BJ (cell line): ENCODE measurements around the gene CTNNBIP1. TPM values are rescaled to one million over a fixed set of nuclear protein-coding genes. Genes with fewer than 3 reads are reported as not detected.

Source experiments
- CTCF ChIA-PET: fragments of 350-600 bp; formaldehyde crosslinking; extraction: SDS; loops from one replicate; lab custom pipeline; 2021; ENCODE audit warnings: antibody characterized with exemption, inconsistent platforms; lab: Yijun Ruan, JAX
- POLR2A ChIA-PET: fragments of 300-600 bp; sonication (Branson Sonifier 250); formaldehyde crosslinking; extraction: SDS; loops from one replicate; lab custom pipeline; 2021; ENCODE audit warnings: antibody characterized with exemption; lab: Charles Lee
- DNase-seq: peaks from one replicate; pipeline ENCODE4 v3.0.0-alpha.2; 2011; ENCODE audit warnings: low read depth
- H3K27me3 ChIP-seq: 2 replicates; pipeline ENCODE4 v1.6.0; 2011; ENCODE audit warnings: low read length; ENCODE audit not compliant: control insufficient read depth, insufficient read depth
- H3K36me3 ChIP-seq: 2 replicates; pipeline ENCODE4 v1.5.1; 2011; ENCODE audit warnings: low read length; ENCODE audit not compliant: control insufficient read depth, insufficient read depth
- H3K4me3 ChIP-seq: 2 replicates; pipeline ENCODE4 v1.5.1; 2011; ENCODE audit warnings: low read depth, mild to moderate bottlenecking, control low read depth, low read length
- CTCF ChIP-seq: IDR thresholded peaks from 2 replicates; pipeline ENCODE4 v1.5.1; 2011; ENCODE audit warnings: low read depth, mild to moderate bottlenecking, control low read depth, inconsistent platforms, low read length, moderate library complexity; ENCODE audit not compliant: insufficient read depth
- polyA plus RNA-seq: library from polyadenylated mRNA; depleted of rRNA; stranded (reverse); fragments of >200 nt; gene quantifications from 2 replicates; pipeline ENCODE4 v1.2.3, GENCODE V29; 2011

CTNNBIP1 gene
- polyA plus RNA-seq, 1 experiment, result 25.5 TPM

DNA sequence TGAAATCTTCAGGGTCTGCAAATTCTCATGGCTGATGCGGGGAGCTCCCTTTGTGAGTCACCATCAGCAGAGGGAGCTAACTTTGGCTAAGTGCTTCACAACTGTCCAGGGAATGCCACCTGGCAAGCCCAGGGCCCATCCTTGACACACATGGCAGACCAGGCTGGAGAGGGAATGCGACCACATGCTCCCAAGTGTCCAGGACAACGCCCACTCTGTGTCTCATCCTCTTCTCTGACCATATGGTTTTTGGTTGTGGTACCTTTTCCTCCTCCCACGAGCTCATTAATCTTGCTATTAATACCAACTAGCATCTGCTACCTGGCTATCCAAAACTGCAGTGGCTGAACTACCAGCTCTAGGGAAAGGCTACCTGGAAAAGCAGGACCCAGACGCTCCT lies 49.2 kb downstream of the CTNNBIP1 start:
- no peak for TF ChIP-seq CTCF
- ChIA-PET CTCF (interaction anchor here (0.7 to 4.3 kb wide), 5 partner anchors 12 to 234 kb away, joined by 3 to 22 read pairs (median 9); no protein-coding TSS in a partner anchor), POLR2A (no interaction called here)
- Histone ChIP-seq H3K27me3 (no peaks in the 10 kb centered on the region), H3K4me3 (no peak overlapping the region), H3K36me3 (no peaks in the 10 kb centered on the region)
- no peak for DNase-seq

DNA sequence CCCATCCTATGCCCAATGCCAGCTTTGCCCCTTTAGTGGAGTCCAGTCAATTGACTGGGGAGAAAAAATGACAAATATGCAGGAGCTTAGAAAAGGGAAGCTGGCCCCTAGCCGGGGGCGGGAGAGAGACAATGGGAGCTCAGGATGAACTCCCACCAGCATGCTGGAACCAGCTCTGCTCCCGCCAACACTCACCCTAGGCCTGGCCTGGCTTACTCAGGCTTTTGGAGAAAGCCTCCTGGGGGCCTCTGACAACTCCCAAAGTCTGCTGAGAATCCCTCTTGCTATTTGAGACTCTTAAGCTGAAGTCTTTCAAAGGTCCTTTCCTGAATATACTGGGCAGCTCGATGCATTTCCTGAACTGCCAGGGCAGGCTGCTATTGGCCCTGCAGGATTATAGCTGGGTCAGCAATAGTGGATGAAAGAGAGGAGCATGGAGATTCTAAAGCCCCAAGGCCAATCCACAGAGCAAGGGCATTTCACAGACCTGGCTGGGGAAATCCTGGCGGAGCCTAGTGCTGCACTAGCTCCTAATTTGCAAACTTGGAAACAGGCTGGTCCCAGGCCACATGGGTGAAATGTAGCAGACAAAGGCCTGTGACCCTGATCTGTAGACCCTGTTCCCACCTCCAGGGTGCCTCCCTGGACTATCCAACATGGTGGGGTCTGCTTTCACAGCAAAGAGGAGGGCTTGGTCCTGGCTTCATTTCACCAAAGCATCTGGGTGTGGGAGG lies 50.6 kb downstream of the CTNNBIP1 start:
- no peak for DNase-seq
- POLR2A ChIA-PET, result no interaction called here
- Histone ChIP-seq H3K36me3 (no peaks in the 10 kb centered on the region), H3K4me3 (no peak overlapping the region), H3K27me3 (no peaks in the 10 kb centered on the region)
- CTCF ChIA-PET, result interaction anchor here (0.9 to 3.4 kb wide), 5 partner anchors 12 to 244 kb away, joined by 3 to 16 read pairs (median 5); no protein-coding TSS in a partner anchor
- TF ChIP-seq CTCF, result no peak

DNA sequence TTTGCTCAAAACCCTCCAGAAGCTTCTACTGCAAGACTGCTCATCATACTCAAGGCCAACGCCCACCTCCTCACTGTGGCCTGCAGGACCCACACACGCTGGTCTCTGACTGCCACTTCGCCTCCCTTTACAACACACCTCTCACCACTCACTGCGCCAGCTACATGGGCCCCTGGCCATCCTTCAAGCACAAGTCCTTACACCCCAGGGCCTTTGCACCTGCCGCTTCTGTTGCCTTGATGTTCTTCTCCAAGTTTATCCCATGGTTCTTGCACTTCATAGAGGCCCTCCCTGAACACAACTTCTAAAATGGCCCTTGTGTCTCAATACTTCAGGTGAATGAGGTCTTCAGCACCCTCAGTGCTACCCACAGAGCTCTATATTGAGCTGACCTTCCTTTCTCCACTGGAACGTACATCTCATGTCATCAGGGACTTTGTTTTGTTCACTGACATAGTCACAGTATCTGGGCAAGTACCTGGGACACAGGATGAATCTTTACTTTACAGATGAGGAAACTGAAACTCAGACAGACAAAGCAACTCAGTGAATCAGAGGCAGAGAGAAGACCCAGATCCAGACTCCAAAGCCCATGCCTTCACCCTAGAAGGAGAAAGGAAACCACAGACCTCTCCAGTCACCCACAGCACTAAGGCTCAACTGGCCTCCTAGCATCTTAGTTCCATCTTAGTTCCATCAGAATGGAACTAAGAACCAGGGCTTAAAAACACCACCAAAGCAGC lies 51.6 kb downstream of the CTNNBIP1 start:
- CTCF ChIA-PET, result interaction anchor here (0.9 to 1.8 kb wide), 5 partner anchors 11 to 243 kb away, joined by 4 to 5 read pairs (median 5); no protein-coding TSS in a partner anchor
- no peaks in the 10 kb centered on the region for H3K36me3 ChIP-seq
- H3K27me3 ChIP-seq, result no peaks in the 10 kb centered on the region
- DNase-seq, result no peak
- no peak for TF ChIP-seq CTCF
- H3K4me3 ChIP-seq, result no peak overlapping the region
- POLR2A ChIA-PET, result no interaction called here

GRCh38 chr1:9855186-9855585 lies 54.9 kb downstream of the CTNNBIP1 start:
- POLR2A ChIA-PET, result no interaction called here
- DNase-seq, result no peak
- TF ChIP-seq CTCF, result no peak
- no peaks in the 10 kb centered on the region for H3K36me3 ChIP-seq
- CTCF ChIA-PET, result interaction anchor here (1.1 to 1.4 kb wide), 2 partner anchors 11 to 228 kb away, joined by 3 to 4 read pairs; no protein-coding TSS in a partner anchor
- H3K4me3 ChIP-seq, result no peak overlapping the region
- no peaks in the 10 kb centered on the region for H3K27me3 ChIP-seq

GRCh38 chr1:9853249-9853595 lies 56.8 kb downstream of the CTNNBIP1 start:
- H3K27me3 ChIP-seq, result no peaks in the 10 kb centered on the region
- ChIA-PET CTCF (interaction anchor here (1.8 kb wide), 1 partner anchor 226 kb away, joined by 9 read pairs; no protein-coding TSS in a partner anchor), POLR2A (no interaction called here)
- H3K36me3 ChIP-seq, result no peaks in the 10 kb centered on the region
- no peak for DNase-seq
- no peak for TF ChIP-seq CTCF
- H3K4me3 ChIP-seq, result no peak overlapping the region
